Measurements from ENCODE around the gene AKR7A2.
"Not testable (repeated sequence)": the region's sequence is repeated elsewhere in the genome, so short reads cannot be mapped to it uniquely, and the experiment has no call there.

Gene AKR7A2

GRCh38 chr1:19285807-19286206, 26.1 kb downstream of the AKR7A2 start:
- peaks cover 21% of the 10 kb centered on the region for H3K27me3 Mint-ChIP-seq
- H3K4me1 Mint-ChIP-seq (ENCODE audit: low read depth); H3K27ac Mint-ChIP-seq; DNase-seq; H3K36me3 Mint-ChIP-seq (ENCODE audit: low read depth); H3K4me3 Mint-ChIP-seq; H3K9me3 Mint-ChIP-seq: not testable (repeated sequence)

- not testable (repeated sequence) for H3K4me3 Mint-ChIP-seq; H3K4me1 Mint-ChIP-seq (ENCODE audit: low read depth); H3K36me3 Mint-ChIP-seq (ENCODE audit: low read depth); H3K27ac Mint-ChIP-seq; H3K9me3 Mint-ChIP-seq; DNase-seq
- peaks cover 21% of the 10 kb centered on the region for H3K27me3 Mint-ChIP-seq
These were observed 26.6 kb downstream of the AKR7A2 start for GRCh38 chr1:19285366-19285765.

- no peak for DNase-seq
- Mint-ChIP-seq H3K27me3 (peaks cover 21% of the 10 kb centered on the region), H3K27ac (no peak overlapping the region), H3K36me3 (ENCODE audit: low read depth) (no peaks in the 10 kb centered on the region), H3K9me3 (no peaks in the 10 kb centered on the region), H3K4me1 (ENCODE audit: low read depth) (peaks cover 6% of the 10 kb centered on the region), H3K4me3 (no peak overlapping the region)
These were observed 27.1 kb downstream of the AKR7A2 start for GRCh38 chr1:19284881-19285280.

GRCh38 chr1:19283891-19284290, 28.1 kb downstream of the AKR7A2 start:
- no peak overlapping the region for H3K4me3 Mint-ChIP-seq
- no peaks in the 10 kb centered on the region for H3K9me3 Mint-ChIP-seq
- DNase-seq = no peak
- H3K27me3 Mint-ChIP-seq = peaks cover 12% of the 10 kb centered on the region
- H3K27ac Mint-ChIP-seq = no peak overlapping the region
- H3K4me1 Mint-ChIP-seq (ENCODE audit: low read depth) = peaks cover 3% of the 10 kb centered on the region
- no peaks in the 10 kb centered on the region for H3K36me3 Mint-ChIP-seq (ENCODE audit: low read depth)

GRCh38 chr1:19274636-19275035, 37.3 kb downstream of the AKR7A2 start:
- peaks cover 30% of the 10 kb centered on the region for H3K27me3 Mint-ChIP-seq
- H3K4me3 Mint-ChIP-seq = no peak overlapping the region
- H3K9me3 Mint-ChIP-seq = no peaks in the 10 kb centered on the region

GRCh38 chr1:19273844-19274531, 38.0 kb downstream of the AKR7A2 start:
- peaks cover 30% of the 10 kb centered on the region for H3K27me3 Mint-ChIP-seq
- H3K9me3 Mint-ChIP-seq; H3K4me3 Mint-ChIP-seq; H3K36me3 Mint-ChIP-seq (ENCODE audit: low read depth); H3K27ac Mint-ChIP-seq; H3K4me1 Mint-ChIP-seq (ENCODE audit: low read depth); DNase-seq: not testable (repeated sequence)

More at GRCh38 chr1:19274636-19275035, 37.3 kb downstream of the AKR7A2 start:
- Mint-ChIP-seq H3K4me1 (ENCODE audit: low read depth) (peaks cover 5% of the 10 kb centered on the region), H3K27ac (no peak overlapping the region), H3K36me3 (ENCODE audit: low read depth) (peaks cover 6% of the 10 kb centered on the region)
- DNase-seq = no peak

- H3K27me3 Mint-ChIP-seq = peaks cover 30% of the 10 kb centered on the region
- DNase-seq = no peak
- H3K4me3 Mint-ChIP-seq = no peak overlapping the region
- peaks cover 5% of the 10 kb centered on the region for H3K4me1 Mint-ChIP-seq (ENCODE audit: low read depth)
- no peaks in the 10 kb centered on the region for H3K9me3 Mint-ChIP-seq
- H3K27ac Mint-ChIP-seq = no peak overlapping the region
- H3K36me3 Mint-ChIP-seq (ENCODE audit: low read depth) = peaks cover 6% of the 10 kb centered on the region
These were observed 38.7 kb downstream of the AKR7A2 start for GRCh38 chr1:19273106-19273843.

GRCh38 chr1:19272064-19272463, 39.9 kb downstream of the AKR7A2 start:
- H3K36me3 Mint-ChIP-seq (ENCODE audit: low read depth) = peaks cover 6% of the 10 kb centered on the region

GRCh38 chr1:19270343-19270730, 41.6 kb downstream of the AKR7A2 start:
- not testable (repeated sequence) for H3K4me3 Mint-ChIP-seq; H3K36me3 Mint-ChIP-seq (ENCODE audit: low read depth); H3K9me3 Mint-ChIP-seq; DNase-seq; H3K27ac Mint-ChIP-seq; H3K4me1 Mint-ChIP-seq (ENCODE audit: low read depth)
- H3K27me3 Mint-ChIP-seq = peaks cover 25% of the 10 kb centered on the region

More at GRCh38 chr1:19272064-19272463, 39.9 kb downstream of the AKR7A2 start:
- Mint-ChIP-seq H3K4me1 (ENCODE audit: low read depth) (peaks cover 5% of the 10 kb centered on the region), H3K27ac (no peak overlapping the region), H3K4me3 (no peak overlapping the region), H3K27me3 (peaks cover 30% of the 10 kb centered on the region), H3K9me3 (no peaks in the 10 kb centered on the region)
- no peak for DNase-seq

- H3K27me3 Mint-ChIP-seq = peaks cover 25% of the 10 kb centered on the region
- H3K27ac Mint-ChIP-seq; H3K9me3 Mint-ChIP-seq; H3K4me3 Mint-ChIP-seq; H3K36me3 Mint-ChIP-seq (ENCODE audit: low read depth); DNase-seq; H3K4me1 Mint-ChIP-seq (ENCODE audit: low read depth): not testable (repeated sequence)
These were observed 42.3 kb downstream of the AKR7A2 start for GRCh38 chr1:19269427-19270342.

GRCh38 chr1:19268445-19268844, 43.5 kb downstream of the AKR7A2 start:
- no peak overlapping the region for H3K27ac Mint-ChIP-seq
- peaks cover 17% of the 10 kb centered on the region for H3K27me3 Mint-ChIP-seq
- no peak for DNase-seq
- H3K4me1 Mint-ChIP-seq (ENCODE audit: low read depth) = peaks cover 2% of the 10 kb centered on the region
- no peak overlapping the region for H3K4me3 Mint-ChIP-seq
- no peaks in the 10 kb centered on the region for H3K9me3 Mint-ChIP-seq
- peaks cover 2% of the 10 kb centered on the region for H3K36me3 Mint-ChIP-seq (ENCODE audit: low read depth)

- H3K36me3 Mint-ChIP-seq (ENCODE audit: low read depth) = peaks cover 32% of the 10 kb centered on the region
- H3K27ac Mint-ChIP-seq = no peak overlapping the region
These were observed 49.2 kb downstream of the AKR7A2 start for GRCh38 chr1:19262744-19263143.

GRCh38 chr1:19262047-19262446, 49.9 kb downstream of the AKR7A2 start:
- no peaks in the 10 kb centered on the region for H3K9me3 Mint-ChIP-seq
- H3K4me1 Mint-ChIP-seq (ENCODE audit: low read depth) = peaks cover 10% of the 10 kb centered on the region
- no peak for DNase-seq
- no peak overlapping the region for H3K4me3 Mint-ChIP-seq
- H3K36me3 Mint-ChIP-seq (ENCODE audit: low read depth) = peaks cover 39% of the 10 kb centered on the region
- H3K27ac Mint-ChIP-seq = no peak overlapping the region
- H3K27me3 Mint-ChIP-seq = no peaks in the 10 kb centered on the region

More at GRCh38 chr1:19262744-19263143, 49.2 kb downstream of the AKR7A2 start:
- DNase-seq = no peak
- Mint-ChIP-seq H3K9me3 (no peaks in the 10 kb centered on the region), H3K4me3 (no peak overlapping the region), H3K27me3 (no peaks in the 10 kb centered on the region), H3K4me1 (ENCODE audit: low read depth) (peaks cover 3% of the 10 kb centered on the region)

- DNase-seq = no peak
- no peak overlapping the region for H3K4me3 Mint-ChIP-seq
- H3K27me3 Mint-ChIP-seq = no peaks in the 10 kb centered on the region
- H3K27ac Mint-ChIP-seq = no peak overlapping the region
- peaks cover 55% of the 10 kb centered on the region for H3K36me3 Mint-ChIP-seq (ENCODE audit: low read depth)
- H3K4me1 Mint-ChIP-seq (ENCODE audit: low read depth) = peaks cover 26% of the 10 kb centered on the region
- no peaks in the 10 kb centered on the region for H3K9me3 Mint-ChIP-seq
These were observed 51.5 kb downstream of the AKR7A2 start for GRCh38 chr1:19260211-19261138.

Measured in activated T-cell treated with anti-CD3 and anti-CD28 coated beads, Interleukin-2, amount 50 U/mL, for 24 hours (primary cell).